GM18873 (cell line): ENCODE data around the gene KL.
A peak's percentile ranks its signal among the peaks of the same experiment; 100 is the strongest.

ENCODE experiments used
- ATAC-seq: cut with Tn5 transposase; IDR thresholded peaks from one replicate; pipeline ENCODE4 v1.9.1; 2021; ENCODE audit warnings: mild to moderate bottlenecking, moderate library complexity, moderate number of reproducible peaks; ENCODE audit not compliant: unreplicated experiment, low FRiP score

Gene KL

DNA sequence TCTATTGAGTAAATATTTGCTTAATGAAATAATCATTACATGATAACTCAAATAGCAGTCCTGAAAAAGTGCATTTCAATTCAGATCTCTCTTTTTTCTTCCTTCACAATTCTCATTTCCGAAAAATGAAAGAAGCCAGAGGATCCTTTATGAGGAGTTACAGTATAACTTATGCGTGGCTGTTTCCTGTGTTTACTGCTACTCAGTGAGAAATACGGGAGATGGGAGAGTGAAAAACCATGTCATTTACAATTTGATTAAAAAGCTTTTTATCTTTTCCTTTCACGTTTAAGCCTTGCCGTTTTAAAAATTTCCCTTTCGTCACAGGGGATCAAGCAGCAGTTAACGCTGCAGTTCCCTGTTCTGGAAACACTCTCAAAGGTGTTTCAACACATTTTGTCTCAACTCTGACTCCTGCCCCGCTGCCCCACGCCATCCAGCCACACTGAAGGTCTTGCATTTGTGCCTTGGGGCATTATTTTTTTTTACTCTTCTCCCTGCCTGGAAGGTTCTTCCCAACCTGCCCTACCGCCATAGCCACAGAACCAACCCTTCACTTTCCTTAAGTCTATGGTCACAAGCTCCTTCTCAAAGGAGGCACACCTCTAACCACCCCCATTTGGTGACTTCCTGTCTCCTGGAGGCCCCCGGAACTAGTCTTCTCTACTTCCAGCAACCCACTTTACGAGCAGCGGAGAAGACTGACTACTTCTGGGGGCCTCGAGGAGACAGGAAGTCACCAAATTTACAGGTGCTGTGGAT, 17.0 kb downstream of the KL start:
- ATAC-seq = no peak

- no peak for ATAC-seq
These were observed 17.8 kb downstream of the KL start for GRCh38 chr13:33033986-33034385.

- ATAC-seq = no peak
These were observed 18.8 kb downstream of the KL start for GRCh38 chr13:33034882-33035520.

DNA sequence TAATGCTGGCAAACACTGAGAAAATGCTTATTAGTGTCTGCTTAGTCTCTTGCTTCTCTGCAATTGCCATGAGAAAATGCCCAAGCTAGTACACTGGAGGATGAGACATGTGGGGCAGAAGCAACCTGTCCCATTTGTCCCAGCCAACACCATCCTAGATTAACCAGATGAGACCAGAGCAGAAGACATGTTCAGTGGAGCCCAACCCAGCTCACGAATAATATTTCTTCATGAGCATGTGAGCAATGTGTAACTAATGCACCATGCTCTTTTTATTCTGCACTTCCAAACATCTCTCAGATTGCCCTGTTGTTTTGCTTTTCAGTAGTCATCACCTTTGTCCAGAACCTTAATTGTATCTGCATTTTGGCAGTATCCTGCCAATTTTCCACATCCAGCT, 21.4 kb downstream of the KL start:
- ATAC-seq = no peak

DNA sequence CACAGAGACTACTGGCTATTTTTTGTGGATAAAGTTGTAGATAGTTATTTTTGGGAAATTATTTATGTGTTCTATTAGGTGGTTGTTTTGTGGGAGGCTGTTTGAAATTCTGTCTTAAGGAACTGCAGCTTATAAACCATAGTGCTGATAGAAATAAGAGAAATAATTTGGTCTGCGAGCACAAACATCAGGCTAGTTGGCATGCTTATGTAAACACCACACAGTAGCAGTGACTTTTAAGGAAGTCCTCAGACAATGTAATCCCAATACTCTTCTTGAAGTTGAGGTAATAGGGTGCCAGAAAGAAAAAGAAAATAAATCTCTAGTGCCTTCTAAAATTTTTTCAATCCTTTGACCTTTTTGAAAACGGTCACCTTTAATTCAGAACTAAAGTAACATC, 23.9 kb downstream of the KL start:
- no peak for ATAC-seq

- no peak for ATAC-seq
These were observed 29.8 kb downstream of the KL start for GRCh38 chr13:33045851-33046592.

DNA sequence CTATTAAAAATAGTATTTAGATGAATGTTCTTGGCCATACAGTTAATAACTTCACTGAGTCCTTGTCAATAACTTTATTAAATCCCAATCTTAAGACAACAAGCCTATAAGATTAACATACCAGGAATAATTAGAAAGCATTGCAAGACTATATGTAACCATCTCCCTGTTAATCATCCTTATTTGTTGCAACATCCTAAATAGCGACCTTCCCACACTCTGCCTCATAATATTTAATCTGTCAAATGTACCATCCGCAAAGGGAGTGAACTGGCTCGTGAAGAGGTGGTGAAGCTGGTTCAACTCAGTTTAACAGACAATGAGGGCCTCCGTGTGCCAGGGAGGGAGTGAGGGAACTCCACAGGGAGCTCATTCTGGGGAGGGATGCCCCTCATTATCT, 33.9 kb downstream of the KL start:
- ATAC-seq = no peak

DNA sequence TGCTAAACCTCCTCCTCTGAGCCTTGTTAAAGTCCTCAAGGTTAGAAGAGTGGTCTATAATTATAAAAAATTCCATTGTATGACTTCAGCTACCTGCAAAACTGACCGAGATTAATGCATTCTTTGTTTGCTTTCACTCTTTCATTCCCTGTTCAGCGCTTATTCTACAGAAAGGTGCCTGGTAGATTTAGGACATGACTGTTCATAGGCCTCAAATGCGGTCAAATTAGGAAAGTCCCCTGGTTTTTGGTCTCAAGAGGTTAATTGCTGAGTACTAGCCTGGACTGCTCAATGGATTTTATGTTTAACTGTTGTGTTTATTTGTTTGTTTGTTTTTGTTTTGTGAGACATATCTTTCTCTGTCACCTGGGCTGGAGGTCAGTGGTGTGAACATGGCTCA, 35.4 kb downstream of the KL start:
- no peak for ATAC-seq

DNA sequence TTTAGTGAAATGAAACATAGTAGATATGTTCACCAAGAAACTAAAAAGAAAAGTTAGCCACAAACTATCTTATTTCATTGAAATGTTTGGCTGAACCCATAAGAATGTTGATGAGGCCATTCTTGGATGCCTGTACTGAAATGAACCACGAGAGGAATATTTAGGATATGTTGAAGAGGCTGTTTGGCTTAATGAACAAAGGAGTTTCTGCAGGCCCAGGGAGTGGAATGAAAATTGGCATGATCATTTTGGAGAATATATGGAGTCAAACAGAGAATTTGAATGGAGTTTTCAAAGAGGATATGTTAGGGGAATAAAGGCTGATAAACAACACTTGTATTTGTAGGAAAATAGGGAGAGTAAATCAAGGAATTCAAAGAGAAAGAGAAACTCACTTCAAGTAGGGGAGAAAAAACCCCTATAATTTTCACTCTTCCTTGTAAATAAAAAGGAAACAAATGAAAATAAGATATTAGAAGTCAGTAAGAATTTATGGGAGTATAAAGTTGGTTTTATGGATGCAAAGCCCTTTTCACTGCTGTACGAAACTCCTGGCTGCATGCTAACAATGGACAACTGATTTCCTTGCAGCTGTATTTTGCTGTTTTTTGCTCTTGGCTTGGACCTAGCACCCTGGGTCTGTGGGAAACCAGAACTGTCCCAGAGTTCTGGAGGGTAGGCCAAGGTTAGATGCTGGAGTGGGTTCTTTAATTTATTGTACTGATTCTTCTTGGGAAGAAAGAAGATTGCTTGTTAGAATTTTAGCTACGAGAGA, 36.5 kb downstream of the KL start:
- no peak for ATAC-seq

GRCh38 chr13:33053397-33054066, 37.3 kb downstream of the KL start:
- no peak for ATAC-seq

GRCh38 chr13:33057019-33057780, 41.0 kb downstream of the KL start:
- peak; percentile 56 for ATAC-seq

- ATAC-seq = no peak
These were observed 42.6 kb downstream of the KL start for GRCh38 chr13:33058776-33059327.

- no peak for ATAC-seq
These were observed 44.6 kb downstream of the KL start for GRCh38 chr13:33060815-33061214.

GRCh38 chr13:33066329-33066728, 50.1 kb downstream of the KL start:
- ATAC-seq = no peak

GRCh38 chr13:33069365-33069764, 53.1 kb downstream of the KL start:
- no peak for ATAC-seq

DNA sequence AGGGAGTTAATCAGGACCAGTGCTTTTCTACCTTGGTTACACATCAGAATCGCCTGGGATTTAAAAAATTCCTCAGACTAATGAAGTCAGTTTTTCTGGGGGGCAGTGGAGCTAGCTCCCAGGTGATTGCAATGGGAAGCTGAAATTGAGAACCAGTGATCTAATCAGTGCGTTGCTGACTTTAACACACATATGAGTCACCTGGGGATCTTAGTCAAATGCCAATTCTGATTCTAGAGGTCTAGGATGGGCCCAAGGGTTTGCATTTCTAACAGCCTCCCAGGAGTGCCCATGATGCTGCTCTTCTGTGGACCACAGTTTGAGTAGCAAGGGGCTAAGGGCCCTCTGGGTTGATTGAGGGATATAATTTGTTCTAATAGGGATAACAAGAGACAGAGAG, 54.5 kb downstream of the KL start:
- ATAC-seq = no peak

- ATAC-seq = no peak
These were observed 56.1 kb downstream of the KL start for GRCh38 chr13:33072282-33072681.

DNA sequence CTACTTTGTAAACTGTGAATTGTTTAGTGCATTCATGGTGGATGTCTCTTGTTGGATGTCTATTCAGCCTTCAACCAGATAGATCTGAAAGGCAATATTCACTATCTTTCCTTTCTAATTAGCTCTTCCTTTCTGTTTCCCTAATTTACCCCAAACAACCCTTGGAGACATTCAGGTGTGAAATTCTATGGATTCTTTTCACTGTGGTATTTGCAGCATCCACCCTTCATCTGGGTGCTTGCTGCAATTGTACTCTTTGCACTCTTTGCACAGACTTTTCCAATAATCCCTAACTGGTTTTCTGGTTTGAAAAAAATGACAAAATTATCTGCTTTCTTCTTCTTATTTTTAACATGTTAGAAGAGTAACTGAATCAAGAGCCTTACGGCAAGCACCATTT, 56.5 kb downstream of the KL start:
- no peak for ATAC-seq

DNA sequence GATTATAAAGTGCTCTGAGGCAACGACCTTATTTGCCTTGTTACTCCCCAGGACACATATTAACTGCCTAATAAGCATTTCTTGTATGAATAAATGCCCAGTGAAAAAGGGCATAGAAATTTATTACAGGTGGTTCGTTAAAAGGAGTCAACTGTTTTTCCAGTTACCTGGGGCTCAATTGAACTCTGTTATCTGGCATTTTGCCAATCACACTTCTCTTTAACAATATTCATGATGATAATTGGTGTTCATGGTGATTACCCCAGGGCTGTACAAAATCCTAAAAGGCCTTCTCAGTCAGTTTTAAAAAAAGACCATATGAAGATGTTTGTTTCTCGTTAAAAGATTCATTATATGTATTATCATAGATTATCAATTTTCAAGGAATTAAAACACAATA, 57.1 kb downstream of the KL start:
- no peak for ATAC-seq
